GM23338 (cell line): Measurements from ENCODE around the gene P2RY12. TPM values are rescaled to one million over a fixed set of nuclear protein-coding genes. Genes with fewer than 3 reads are reported as not detected.

Source experiments
- ATAC-seq: fragments of 200-7000 bp; cut with Tn5 transposase; 3 replicates; pipeline ENCODE4 v1.9.1; 2020
- DNase-seq: peaks from one replicate; pipeline ENCODE4 v3.0.0-alpha.2; 2015; ENCODE audit warnings: low spot score
- H2AFZ ChIP-seq: fragments of 200-600 bp; sonication (generic); 2 replicates; pipeline ENCODE4 v1.8.0; 2016; ENCODE audit warnings: antibody characterized with exemption, mild to moderate bottlenecking, moderate library complexity
- H3F3A ChIP-seq: fragments of 200-600 bp; sonication (generic); replicated peaks from 2 replicates; pipeline ENCODE4 v1.8.0; 2017; ENCODE audit warnings: antibody characterized with exemption, mixed run types, low read depth
- H3K27ac ChIP-seq: fragments of 200-600 bp; sonication (generic); 2 replicates; pipeline ENCODE4 v1.6.1; 2016; ENCODE audit warnings: low read depth
- H3K27me3 ChIP-seq: fragments of 200-600 bp; sonication (generic); 2 replicates; pipeline ENCODE4 v1.8.0; 2016; ENCODE audit warnings: mild to moderate bottlenecking, mixed run types, moderate library complexity; ENCODE audit not compliant: insufficient read depth
- H3K36me3 ChIP-seq: fragments of 200-600 bp; sonication (generic); 2 replicates; pipeline ENCODE4 v1.8.0; 2016; ENCODE audit warnings: mild to moderate bottlenecking; ENCODE audit not compliant: insufficient read depth
- H3K4me1 ChIP-seq: fragments of 200-600 bp; sonication (generic); 2 replicates; pipeline ENCODE4 v1.8.0; 2016; ENCODE audit warnings: mild to moderate bottlenecking, moderate library complexity; ENCODE audit not compliant: insufficient read depth
- H3K4me2 ChIP-seq: fragments of 200-600 bp; sonication (generic); 2 replicates; pipeline ENCODE4 v1.7.1; 2017; ENCODE audit warnings: mixed run types
- H3K4me3 ChIP-seq: fragments of 200-600 bp; sonication (generic); 2 replicates; pipeline ENCODE4 v1.6.1; 2016; ENCODE audit warnings: mixed run types
- H3K79me2 ChIP-seq: fragments of 200-600 bp; sonication (generic); replicated peaks from 2 replicates; pipeline ENCODE4 v1.8.0; 2017; ENCODE audit warnings: mild to moderate bottlenecking; ENCODE audit not compliant: insufficient read depth
- H3K9me2 ChIP-seq: fragments of 200-600 bp; sonication (generic); 2 replicates; pipeline ENCODE4 v1.8.0; 2017; ENCODE audit not compliant: insufficient read depth
- H4K20me1 ChIP-seq: fragments of 200-600 bp; sonication (generic); replicated peaks from 2 replicates; pipeline ENCODE4 v1.8.0; 2017; ENCODE audit warnings: mild to moderate bottlenecking; ENCODE audit not compliant: insufficient read depth
- H3K27ac Mint-ChIP-seq: 2 replicates; pipeline ENCODE4 v1.8.0; 2020; ENCODE audit warnings: inconsistent platforms, mild to moderate bottlenecking, moderate library complexity, mixed read lengths
- H3K27me3 Mint-ChIP-seq: 3 replicates; pipeline ENCODE4 v1.8.0; 2022; ENCODE audit warnings: low read depth, mild to moderate bottlenecking, moderate library complexity, mixed read lengths, inconsistent platforms; ENCODE audit not compliant: insufficient read depth, poor library complexity
- H3K36me3 Mint-ChIP-seq: 3 replicates; pipeline ENCODE4 v1.8.0; 2021; ENCODE audit warnings: low read depth, mild to moderate bottlenecking, inconsistent platforms, moderate library complexity, mixed read lengths
- H3K4me1 Mint-ChIP-seq: 3 replicates; pipeline ENCODE4 v1.8.0; 2020; ENCODE audit warnings: mild to moderate bottlenecking, inconsistent platforms, mixed read lengths
- H3K4me3 Mint-ChIP-seq: 3 replicates; pipeline ENCODE4 v1.8.0; 2021; ENCODE audit warnings: moderate library complexity, mild to moderate bottlenecking, inconsistent platforms, mixed read lengths
- H3K9me3 Mint-ChIP-seq: 3 replicates; pipeline ENCODE4 v1.8.0; 2020; ENCODE audit warnings: moderate library complexity, mild to moderate bottlenecking, inconsistent platforms, mixed read lengths
- CREB1 ChIP-seq: fragments of 250-450 bp; sonication (Bioruptor Pico); IDR thresholded peaks from 2 replicates; pipeline ENCODE4 v1.5.0; 2020; ENCODE audit warnings: low read depth, mild to moderate bottlenecking, moderate library complexity
- CTCF ChIP-seq, 2 experiments: fragments of 200-600 bp in 1 of 2; sonication (generic) in 1 of 2; conservative IDR thresholded peaks; 2 replicates each; pipeline versions ENCODE4 v1.5.1 to v1.6.1; 2016 to 2017; ENCODE audit warnings: antibody characterized with exemption in 2 of 2, low read depth in 2 of 2, mild to moderate bottlenecking in 2 of 2, moderate library complexity in 1 of 2
- EZH2 ChIP-seq: fragments of 200-600 bp; sonication (generic); IDR thresholded peaks from one replicate; pipeline ENCODE4 v1.8.0; 2017; ENCODE audit warnings: antibody characterized with exemption, mild to moderate bottlenecking, low read depth; ENCODE audit not compliant: unreplicated experiment
- EZH2phosphoT487 ChIP-seq: fragments of 200-600 bp; sonication (generic); IDR thresholded peaks from one replicate; pipeline ENCODE4 v1.8.1; 2018; ENCODE audit warnings: antibody characterized with exemption; ENCODE audit not compliant: unreplicated experiment
- NANOG ChIP-seq: IDR thresholded peaks from 2 replicates; pipeline ENCODE4 v1.6.1; 2016; ENCODE audit warnings: antibody characterized with exemption, borderline replicate concordance
- STAT1 ChIP-seq: IDR thresholded peaks from one replicate; pipeline ENCODE4 v1.6.1; 2016; ENCODE audit warnings: antibody characterized with exemption; ENCODE audit not compliant: unreplicated experiment
- ZNF114 ChIP-seq: fragments of 250-450 bp; sonication (Bioruptor Pico); IDR thresholded peaks from 2 replicates; pipeline ENCODE4 v1.5.0; 2020; ENCODE audit warnings: mild to moderate bottlenecking, moderate library complexity
- ZNF331 ChIP-seq: fragments of 250-450 bp; sonication (Bioruptor Pico); IDR thresholded peaks from 2 replicates; pipeline ENCODE4 v1.5.0; 2020; ENCODE audit warnings: low read depth, mild to moderate bottlenecking, moderate library complexity
- polyA plus RNA-seq: library from polyadenylated mRNA; unstranded; fragments of >200 nt; fragmentation: Nextera tagmentation; extraction: Ambion mirVana; gene quantifications from 2 replicates; pipeline ENCODE4 v1.2.1, GENCODE V29; 2016
- total RNA-seq: library from RNA; depleted of rRNA; stranded (reverse); fragments of >200 nt; shearing (Covaris generic); gene quantifications from 2 replicates; pipeline ENCODE4 v1.2.3, GENCODE V29; 2014

Gene P2RY12
- total and polyA plus RNA-seq, 2 experiments from 2014 or later, result 1.1 TPM; not detected in 1

GRCh38 chr3:151404316-151404715 is 19.8 kb upstream of the P2RY12 start:
- Mint-ChIP-seq H3K4me3 (no peak overlapping the region), H3K4me1 (peaks cover 23% of the 10 kb centered on the region), H3K36me3 (no peaks in the 10 kb centered on the region), H3K9me3 (no peaks in the 10 kb centered on the region), H3K27ac (peak overlapping the region; percentile 15; the same call in 1 of the 2 replicates), H3K27me3 (no peaks in the 10 kb centered on the region)
- H4K20me1 ChIP-seq, result no peaks in the 10 kb centered on the region
- TF ChIP-seq EZH2phosphoT487 (no peak), ZNF331 (CRISPR knock-in tag) (no peak), EZH2 (no peak), NANOG (no peak), STAT1 (no peak), CREB1 (CRISPR knock-in tag) (no peak)
- H2AFZ ChIP-seq, result no peak overlapping the region
- no peaks in the 10 kb centered on the region for H3K9me2 ChIP-seq
- no peak overlapping the region for H3K27ac ChIP-seq
- no peaks in the 10 kb centered on the region for H3K79me2 ChIP-seq
- H3K36me3 ChIP-seq, result no peaks in the 10 kb centered on the region
- H3K4me3 ChIP-seq, result no peak overlapping the region
- DNase-seq (no peak), ATAC-seq (no peak)
- no peaks in the 10 kb centered on the region for H3F3A ChIP-seq
- H3K4me1 ChIP-seq, result peaks cover 6% of the 10 kb centered on the region; the same call in 1 of the 2 replicates
- H3K4me2 ChIP-seq, result no peak overlapping the region
- no peaks in the 10 kb centered on the region for H3K27me3 ChIP-seq

GRCh38 chr3:151403246-151403645 is 18.7 kb upstream of the P2RY12 start:
- Histone ChIP-seq H3K4me1 (peaks cover 14% of the 10 kb centered on the region; the same call in 1 of the 2 replicates), H3K36me3 (no peaks in the 10 kb centered on the region), H4K20me1 (no peaks in the 10 kb centered on the region), H3K4me3 (no peak overlapping the region), H3K27ac (no peak overlapping the region), H3K4me2 (no peak overlapping the region), H3K9me2 (no peaks in the 10 kb centered on the region), H3K79me2 (no peaks in the 10 kb centered on the region), H3F3A (no peaks in the 10 kb centered on the region), H3K27me3 (no peaks in the 10 kb centered on the region), H2AFZ (no peak overlapping the region)
- Mint-ChIP-seq H3K9me3 (no peaks in the 10 kb centered on the region), H3K36me3 (no peaks in the 10 kb centered on the region), H3K27ac (no peak overlapping the region), H3K27me3 (no peaks in the 10 kb centered on the region), H3K4me1 (peaks cover 23% of the 10 kb centered on the region), H3K4me3 (no peak overlapping the region)
- DNase-seq (no peak), ATAC-seq (no peak)
- TF ChIP-seq CTCF (conservative IDR thresholded peaks at IDR 0.05; ENCODE audit: low read depth in 2 of 2), result no peak
- TF ChIP-seq ZNF114, result no peak
- no peak for TF ChIP-seq EZH2phosphoT487
- no peak for TF ChIP-seq NANOG

DNA sequence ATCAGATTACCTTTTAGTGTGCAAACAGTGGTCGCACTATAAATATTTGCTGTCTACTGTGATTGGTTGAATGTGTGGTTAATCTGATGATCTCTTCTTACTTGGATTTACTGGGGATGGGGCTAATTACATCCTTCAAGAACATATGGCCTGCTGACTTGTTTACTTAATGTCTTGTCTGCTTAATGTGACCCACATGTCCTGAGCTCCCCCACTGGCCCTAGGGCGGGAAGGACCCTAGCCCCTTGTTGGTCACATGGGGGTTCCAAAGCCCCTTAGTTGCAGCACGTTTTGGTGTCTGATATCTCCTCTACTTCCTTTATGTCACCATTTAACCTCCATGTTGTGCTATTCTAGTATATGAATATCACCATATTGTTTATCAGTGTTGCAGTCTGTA is 17.8 kb upstream of the P2RY12 start:
- no peak for TF ChIP-seq CREB1 (CRISPR knock-in tag)
- Histone ChIP-seq H3K9me2 (no peaks in the 10 kb centered on the region), H3K36me3 (no peaks in the 10 kb centered on the region), H3K27me3 (no peaks in the 10 kb centered on the region), H3F3A (no peaks in the 10 kb centered on the region), H3K79me2 (no peaks in the 10 kb centered on the region), H3K4me2 (no peak overlapping the region), H3K4me3 (no peak overlapping the region), H4K20me1 (no peaks in the 10 kb centered on the region), H3K27ac (no peak overlapping the region), H2AFZ (no peak overlapping the region), H3K4me1 (peaks cover 14% of the 10 kb centered on the region; the same call in 1 of the 2 replicates)
- Mint-ChIP-seq H3K4me3 (no peak overlapping the region), H3K27ac (no peak overlapping the region), H3K4me1 (peaks cover 18% of the 10 kb centered on the region), H3K9me3 (no peaks in the 10 kb centered on the region), H3K27me3 (no peaks in the 10 kb centered on the region), H3K36me3 (no peaks in the 10 kb centered on the region)
- DNase-seq (no peak), ATAC-seq (no peak)
